WTC11 (cell line): Measurements from ENCODE around the gene WDR7. TPM values are rescaled to one million over a fixed set of nuclear protein-coding genes. Genes with fewer than 3 reads are reported as not detected.

ENCODE experiments used
- ATAC-seq: fragments of 200-7000 bp; cut with Tn5 transposase; 2 replicates; pipeline ENCODE4 v1.10.0; 2021; ENCODE audit warnings: mild to moderate bottlenecking, moderate library complexity
- CTCF ChIA-PET: fragments of 300-600 bp; sonication (Branson Sonifier 250); formaldehyde crosslinking; loops from one replicate; lab custom pipeline; 2021; ENCODE audit warnings: antibody characterized with exemption; lab: Charles Lee
- POLR2A ChIA-PET: fragments of 350-600 bp; sonication (Branson Sonifier 250); formaldehyde crosslinking; loops from one replicate; lab custom pipeline; 2021; ENCODE audit warnings: antibody characterized with exemption; lab: Charles Lee
- DNase-seq: peaks from one replicate; pipeline ENCODE4 v3.0.0; 2021; ENCODE audit warnings: low spot score
- H3K27ac Mint-ChIP-seq: 2 replicates; pipeline ENCODE4 v1.8.0; 2021; ENCODE audit warnings: mixed read lengths
- H3K27me3 Mint-ChIP-seq: 2 replicates; pipeline ENCODE4 v1.8.0; 2021; ENCODE audit warnings: low read depth, mild to moderate bottlenecking, moderate library complexity, mixed read lengths
- H3K36me3 Mint-ChIP-seq: 2 replicates; pipeline ENCODE4 v1.8.0; 2021; ENCODE audit warnings: mixed read lengths
- H3K4me1 Mint-ChIP-seq: 2 replicates; pipeline ENCODE4 v1.8.0; 2022; ENCODE audit warnings: mixed read lengths
- H3K4me3 Mint-ChIP-seq: 2 replicates; pipeline ENCODE4 v1.8.0; 2021; ENCODE audit warnings: mild to moderate bottlenecking, moderate library complexity, mixed read lengths
- H3K9me3 Mint-ChIP-seq: 2 replicates; pipeline ENCODE4 v1.8.0; 2021; ENCODE audit warnings: mixed read lengths
- ATF1 ChIP-seq: sonication (generic); formaldehyde crosslinking; IDR thresholded peaks from 2 replicates; pipeline ENCODE4 v1.8.1; 2023; ENCODE audit warnings: mild to moderate bottlenecking, moderate library complexity, missing genetic modification reagents
- EMX1 ChIP-seq: fragments of 250-450 bp; sonication (Bioruptor Pico); IDR thresholded peaks from 2 replicates; pipeline ENCODE4 v1.8.0; 2021; ENCODE audit warnings: mild to moderate bottlenecking
- FOXJ3 ChIP-seq: sonication (generic); formaldehyde crosslinking; IDR thresholded peaks from 2 replicates; pipeline ENCODE4 v1.9.0; 2021; ENCODE audit warnings: missing genetic modification reagents, mild to moderate bottlenecking, borderline replicate concordance
- FOXP1 ChIP-seq: sonication (generic); formaldehyde crosslinking; IDR thresholded peaks from 2 replicates; pipeline ENCODE4 v1.8.0; 2022; ENCODE audit warnings: missing genetic modification reagents, mild to moderate bottlenecking, moderate library complexity, borderline replicate concordance
- HMGA2 ChIP-seq: fragments of 250-450 bp; sonication (Bioruptor Pico); IDR thresholded peaks from 2 replicates; pipeline ENCODE4 v1.4.0; 2021; ENCODE audit warnings: mild to moderate bottlenecking, moderate library complexity
- NFATC4 ChIP-seq: fragments of 250-450 bp; sonication (Bioruptor Pico); IDR thresholded peaks from 2 replicates; pipeline ENCODE4 v1.9.0; 2021; ENCODE audit warnings: mild to moderate bottlenecking
- RORB ChIP-seq: fragments of 250-450 bp; sonication (Bioruptor Pico); IDR thresholded peaks from 2 replicates; pipeline ENCODE4 v1.9.0; 2021; ENCODE audit warnings: mild to moderate bottlenecking
- TEAD4 ChIP-seq: sonication (generic); formaldehyde crosslinking; IDR thresholded peaks from 2 replicates; pipeline ENCODE4 v1.8.0; 2022; ENCODE audit warnings: mild to moderate bottlenecking, missing genetic modification reagents
- ZBTB21 ChIP-seq: sonication (generic); formaldehyde crosslinking; IDR thresholded peaks from 2 replicates; pipeline ENCODE4 v1.8.1; 2023; ENCODE audit warnings: mild to moderate bottlenecking, missing genetic modification reagents, borderline replicate concordance
- ZNF138 ChIP-seq: sonication (generic); formaldehyde crosslinking; conservative IDR thresholded peaks from 2 replicates; pipeline ENCODE4 v1.8.1; 2022; ENCODE audit warnings: mild to moderate bottlenecking, moderate library complexity, missing genetic modification reagents
- ZNF416 ChIP-seq: fragments of 250-450 bp; sonication (Bioruptor Pico); IDR thresholded peaks from 2 replicates; pipeline ENCODE4 v1.9.0; 2021; ENCODE audit warnings: mild to moderate bottlenecking, inconsistent platforms
- total RNA-seq: library from RNA; stranded (reverse); gene quantifications from 3 replicates; pipeline ENCODE4 v1.2.3, GENCODE V29; 2021
- TF ChIP-seq, protein P1 (sequence below): sonication (generic); formaldehyde crosslinking; IDR thresholded peaks from 2 replicates; pipeline ENCODE4 v1.8.0; 2023; ENCODE audit warnings: missing genetic modification reagents, mild to moderate bottlenecking, borderline replicate concordance
- TF ChIP-seq, protein P2 (sequence below): fragments of 250-450 bp; sonication (Bioruptor Pico); IDR thresholded peaks from 2 replicates; pipeline ENCODE4 v1.8.0; 2021; ENCODE audit warnings: mild to moderate bottlenecking
- TF ChIP-seq, protein P3 (sequence below): sonication (generic); formaldehyde crosslinking; IDR thresholded peaks from 2 replicates; pipeline ENCODE4 v1.8.1; 2022; ENCODE audit warnings: low read depth, mild to moderate bottlenecking, moderate library complexity, missing genetic modification reagents, borderline replicate concordance
- TF ChIP-seq, protein P4 (sequence below): sonication (generic); formaldehyde crosslinking; IDR thresholded peaks from 2 replicates; pipeline ENCODE4 v1.8.1; 2023; ENCODE audit warnings: mild to moderate bottlenecking, missing genetic modification reagents, moderate library complexity
- TF ChIP-seq, protein P5 (sequence below): sonication (generic); formaldehyde crosslinking; IDR thresholded peaks from 2 replicates; pipeline ENCODE4 v1.8.1; 2023; ENCODE audit warnings: mild to moderate bottlenecking, moderate library complexity, missing genetic modification reagents
- TF ChIP-seq, protein P6 (sequence below): sonication (generic); formaldehyde crosslinking; conservative IDR thresholded peaks from 2 replicates; pipeline ENCODE4 v1.8.1; 2023; ENCODE audit warnings: mild to moderate bottlenecking, low read depth, missing genetic modification reagents, moderate library complexity
- TF ChIP-seq, protein P7 (sequence below): sonication (generic); formaldehyde crosslinking; IDR thresholded peaks from 2 replicates; pipeline ENCODE4 v1.8.0; 2022; ENCODE audit warnings: mild to moderate bottlenecking, missing genetic modification reagents
- TF ChIP-seq, protein P8 (sequence below): sonication (generic); formaldehyde crosslinking; IDR thresholded peaks from 2 replicates; pipeline ENCODE4 v1.8.0; 2022; ENCODE audit warnings: mild to moderate bottlenecking, missing genetic modification reagents
- TF ChIP-seq, protein P9 (sequence below): sonication (generic); formaldehyde crosslinking; IDR thresholded peaks from 2 replicates; pipeline ENCODE4 v1.8.1; 2022; ENCODE audit warnings: mild to moderate bottlenecking, missing genetic modification reagents, moderate library complexity, borderline replicate concordance
- TF ChIP-seq, protein P10 (sequence below): fragments of 250-450 bp; sonication (Bioruptor Pico); IDR thresholded peaks from 2 replicates; pipeline ENCODE4 v1.9.0; 2021; ENCODE audit warnings: mild to moderate bottlenecking

The WDR7 gene
- total RNA-seq, 1 experiment from 2014 or later = 12.2 TPM

DNA sequence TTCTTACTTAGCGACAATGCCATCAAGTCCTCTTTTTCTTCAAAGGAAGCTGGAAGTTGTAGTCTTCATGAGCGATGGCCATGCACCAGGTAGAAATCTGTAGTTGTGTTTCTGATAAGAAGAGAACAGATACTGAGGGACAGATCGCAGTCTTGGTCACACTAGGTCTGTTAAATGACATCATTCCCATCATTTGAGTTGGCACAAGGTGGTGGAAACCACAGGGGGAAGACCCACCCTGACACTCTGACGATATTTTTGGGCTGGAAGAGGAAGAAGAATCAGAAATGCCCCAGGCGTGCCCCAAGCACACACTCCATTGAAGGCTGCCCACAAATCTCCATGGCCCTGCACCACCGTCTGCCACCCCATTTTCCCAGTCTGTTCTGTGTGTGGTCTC, 406.7 kb downstream of the WDR7 start (continued):
- TF ChIP-seq, protein P1, sequence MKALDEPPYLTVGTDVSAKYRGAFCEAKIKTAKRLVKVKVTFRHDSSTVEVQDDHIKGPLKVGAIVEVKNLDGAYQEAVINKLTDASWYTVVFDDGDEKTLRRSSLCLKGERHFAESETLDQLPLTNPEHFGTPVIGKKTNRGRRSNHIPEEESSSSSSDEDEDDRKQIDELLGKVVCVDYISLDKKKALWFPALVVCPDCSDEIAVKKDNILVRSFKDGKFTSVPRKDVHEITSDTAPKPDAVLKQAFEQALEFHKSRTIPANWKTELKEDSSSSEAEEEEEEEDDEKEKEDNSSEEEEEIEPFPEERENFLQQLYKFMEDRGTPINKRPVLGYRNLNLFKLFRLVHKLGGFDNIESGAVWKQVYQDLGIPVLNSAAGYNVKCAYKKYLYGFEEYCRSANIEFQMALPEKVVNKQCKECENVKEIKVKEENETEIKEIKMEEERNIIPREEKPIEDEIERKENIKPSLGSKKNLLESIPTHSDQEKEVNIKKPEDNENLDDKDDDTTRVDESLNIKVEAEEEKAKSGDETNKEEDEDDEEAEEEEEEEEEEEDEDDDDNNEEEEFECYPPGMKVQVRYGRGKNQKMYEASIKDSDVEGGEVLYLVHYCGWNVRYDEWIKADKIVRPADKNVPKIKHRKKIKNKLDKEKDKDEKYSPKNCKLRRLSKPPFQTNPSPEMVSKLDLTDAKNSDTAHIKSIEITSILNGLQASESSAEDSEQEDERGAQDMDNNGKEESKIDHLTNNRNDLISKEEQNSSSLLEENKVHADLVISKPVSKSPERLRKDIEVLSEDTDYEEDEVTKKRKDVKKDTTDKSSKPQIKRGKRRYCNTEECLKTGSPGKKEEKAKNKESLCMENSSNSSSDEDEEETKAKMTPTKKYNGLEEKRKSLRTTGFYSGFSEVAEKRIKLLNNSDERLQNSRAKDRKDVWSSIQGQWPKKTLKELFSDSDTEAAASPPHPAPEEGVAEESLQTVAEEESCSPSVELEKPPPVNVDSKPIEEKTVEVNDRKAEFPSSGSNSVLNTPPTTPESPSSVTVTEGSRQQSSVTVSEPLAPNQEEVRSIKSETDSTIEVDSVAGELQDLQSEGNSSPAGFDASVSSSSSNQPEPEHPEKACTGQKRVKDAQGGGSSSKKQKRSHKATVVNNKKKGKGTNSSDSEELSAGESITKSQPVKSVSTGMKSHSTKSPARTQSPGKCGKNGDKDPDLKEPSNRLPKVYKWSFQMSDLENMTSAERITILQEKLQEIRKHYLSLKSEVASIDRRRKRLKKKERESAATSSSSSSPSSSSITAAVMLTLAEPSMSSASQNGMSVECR (CRISPR knock-in tag) = no peak
- TF ChIP-seq, protein P2, sequence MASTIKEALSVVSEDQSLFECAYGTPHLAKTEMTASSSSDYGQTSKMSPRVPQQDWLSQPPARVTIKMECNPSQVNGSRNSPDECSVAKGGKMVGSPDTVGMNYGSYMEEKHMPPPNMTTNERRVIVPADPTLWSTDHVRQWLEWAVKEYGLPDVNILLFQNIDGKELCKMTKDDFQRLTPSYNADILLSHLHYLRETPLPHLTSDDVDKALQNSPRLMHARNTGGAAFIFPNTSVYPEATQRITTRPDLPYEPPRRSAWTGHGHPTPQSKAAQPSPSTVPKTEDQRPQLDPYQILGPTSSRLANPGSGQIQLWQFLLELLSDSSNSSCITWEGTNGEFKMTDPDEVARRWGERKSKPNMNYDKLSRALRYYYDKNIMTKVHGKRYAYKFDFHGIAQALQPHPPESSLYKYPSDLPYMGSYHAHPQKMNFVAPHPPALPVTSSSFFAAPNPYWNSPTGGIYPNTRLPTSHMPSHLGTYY (CRISPR knock-in tag) = no peak
- TF ChIP-seq, protein P3, sequence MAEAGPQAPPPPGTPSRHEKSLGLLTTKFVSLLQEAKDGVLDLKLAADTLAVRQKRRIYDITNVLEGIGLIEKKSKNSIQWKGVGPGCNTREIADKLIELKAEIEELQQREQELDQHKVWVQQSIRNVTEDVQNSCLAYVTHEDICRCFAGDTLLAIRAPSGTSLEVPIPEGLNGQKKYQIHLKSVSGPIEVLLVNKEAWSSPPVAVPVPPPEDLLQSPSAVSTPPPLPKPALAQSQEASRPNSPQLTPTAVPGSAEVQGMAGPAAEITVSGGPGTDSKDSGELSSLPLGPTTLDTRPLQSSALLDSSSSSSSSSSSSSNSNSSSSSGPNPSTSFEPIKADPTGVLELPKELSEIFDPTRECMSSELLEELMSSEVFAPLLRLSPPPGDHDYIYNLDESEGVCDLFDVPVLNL (CRISPR knock-in tag) = no peak
- TF ChIP-seq NFATC4 (CRISPR knock-in tag) (no peak), ZNF138 (CRISPR knock-in tag) (no peak), ZNF416 (CRISPR knock-in tag) (no peak), TEAD4 (no peak)
- TF ChIP-seq, protein P4, sequence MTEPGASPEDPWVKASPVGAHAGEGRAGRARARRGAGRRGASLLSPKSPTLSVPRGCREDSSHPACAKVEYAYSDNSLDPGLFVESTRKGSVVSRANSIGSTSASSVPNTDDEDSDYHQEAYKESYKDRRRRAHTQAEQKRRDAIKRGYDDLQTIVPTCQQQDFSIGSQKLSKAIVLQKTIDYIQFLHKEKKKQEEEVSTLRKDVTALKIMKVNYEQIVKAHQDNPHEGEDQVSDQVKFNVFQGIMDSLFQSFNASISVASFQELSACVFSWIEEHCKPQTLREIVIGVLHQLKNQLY (CRISPR knock-in tag) = no peak
- TF ChIP-seq, protein P5, sequence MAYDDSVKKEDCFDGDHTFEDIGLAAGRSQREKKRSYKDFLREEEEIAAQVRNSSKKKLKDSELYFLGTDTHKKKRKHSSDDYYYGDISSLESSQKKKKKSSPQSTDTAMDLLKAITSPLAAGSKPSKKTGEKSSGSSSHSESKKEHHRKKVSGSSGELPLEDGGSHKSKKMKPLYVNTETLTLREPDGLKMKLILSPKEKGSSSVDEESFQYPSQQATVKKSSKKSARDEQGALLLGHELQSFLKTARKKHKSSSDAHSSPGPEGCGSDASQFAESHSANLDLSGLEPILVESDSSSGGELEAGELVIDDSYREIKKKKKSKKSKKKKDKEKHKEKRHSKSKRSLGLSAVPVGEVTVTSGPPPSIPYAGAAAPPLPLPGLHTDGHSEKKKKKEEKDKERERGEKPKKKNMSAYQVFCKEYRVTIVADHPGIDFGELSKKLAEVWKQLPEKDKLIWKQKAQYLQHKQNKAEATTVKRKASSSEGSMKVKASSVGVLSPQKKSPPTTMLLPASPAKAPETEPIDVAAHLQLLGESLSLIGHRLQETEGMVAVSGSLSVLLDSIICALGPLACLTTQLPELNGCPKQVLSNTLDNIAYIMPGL (CRISPR knock-in tag) = no peak
- TF ChIP-seq, protein P6, sequence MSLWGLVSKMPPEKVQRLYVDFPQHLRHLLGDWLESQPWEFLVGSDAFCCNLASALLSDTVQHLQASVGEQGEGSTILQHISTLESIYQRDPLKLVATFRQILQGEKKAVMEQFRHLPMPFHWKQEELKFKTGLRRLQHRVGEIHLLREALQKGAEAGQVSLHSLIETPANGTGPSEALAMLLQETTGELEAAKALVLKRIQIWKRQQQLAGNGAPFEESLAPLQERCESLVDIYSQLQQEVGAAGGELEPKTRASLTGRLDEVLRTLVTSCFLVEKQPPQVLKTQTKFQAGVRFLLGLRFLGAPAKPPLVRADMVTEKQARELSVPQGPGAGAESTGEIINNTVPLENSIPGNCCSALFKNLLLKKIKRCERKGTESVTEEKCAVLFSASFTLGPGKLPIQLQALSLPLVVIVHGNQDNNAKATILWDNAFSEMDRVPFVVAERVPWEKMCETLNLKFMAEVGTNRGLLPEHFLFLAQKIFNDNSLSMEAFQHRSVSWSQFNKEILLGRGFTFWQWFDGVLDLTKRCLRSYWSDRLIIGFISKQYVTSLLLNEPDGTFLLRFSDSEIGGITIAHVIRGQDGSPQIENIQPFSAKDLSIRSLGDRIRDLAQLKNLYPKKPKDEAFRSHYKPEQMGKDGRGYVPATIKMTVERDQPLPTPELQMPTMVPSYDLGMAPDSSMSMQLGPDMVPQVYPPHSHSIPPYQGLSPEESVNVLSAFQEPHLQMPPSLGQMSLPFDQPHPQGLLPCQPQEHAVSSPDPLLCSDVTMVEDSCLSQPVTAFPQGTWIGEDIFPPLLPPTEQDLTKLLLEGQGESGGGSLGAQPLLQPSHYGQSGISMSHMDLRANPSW = no peak
- TF ChIP-seq, all 79 proteins: peak for 0

DNA sequence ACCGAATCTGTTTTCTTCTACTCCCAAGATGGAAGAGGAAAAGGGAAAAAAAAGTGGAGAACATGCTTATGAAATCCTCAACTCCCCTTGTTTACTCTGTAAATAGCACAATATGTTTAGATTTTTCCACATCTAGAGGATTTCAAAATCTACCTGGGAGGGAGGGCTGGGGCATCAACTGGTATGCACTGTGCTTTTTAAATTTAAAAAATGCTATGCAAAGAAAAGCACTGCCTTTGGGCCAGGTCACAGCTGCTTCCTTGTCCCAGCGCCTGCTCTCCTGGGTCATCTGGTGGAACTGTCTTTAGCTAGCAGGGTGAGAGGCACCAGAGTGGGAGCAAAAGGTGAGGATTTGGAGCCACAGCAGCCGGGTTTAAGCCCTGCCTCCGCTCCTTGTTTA, 407.6 kb downstream of the WDR7 start:
- Mint-ChIP-seq H3K27me3 (0 out of 2 replicates have a peak, but pooled peaks cover 3% of the 10 kb centered on the region), H3K27ac (no peak overlapping the region), H3K9me3 (peaks cover 33% of the 10 kb centered on the region), H3K4me1 (peaks cover 12% of the 10 kb centered on the region), H3K4me3 (no peak overlapping the region), H3K36me3 (peaks cover 44% of the 10 kb centered on the region)
- POLR2A ChIA-PET = no interaction called here
- ATAC-seq (no peak), DNase-seq (no peak)
- CTCF ChIA-PET = no interaction called here
- TF ChIP-seq, protein P7, sequence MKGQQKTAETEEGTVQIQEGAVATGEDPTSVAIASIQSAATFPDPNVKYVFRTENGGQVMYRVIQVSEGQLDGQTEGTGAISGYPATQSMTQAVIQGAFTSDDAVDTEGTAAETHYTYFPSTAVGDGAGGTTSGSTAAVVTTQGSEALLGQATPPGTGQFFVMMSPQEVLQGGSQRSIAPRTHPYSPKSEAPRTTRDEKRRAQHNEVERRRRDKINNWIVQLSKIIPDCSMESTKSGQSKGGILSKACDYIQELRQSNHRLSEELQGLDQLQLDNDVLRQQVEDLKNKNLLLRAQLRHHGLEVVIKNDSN (CRISPR knock-in tag) = no peak
- TF ChIP-seq FOXJ3 (CRISPR knock-in tag) = no peak
- TF ChIP-seq, protein P8, sequence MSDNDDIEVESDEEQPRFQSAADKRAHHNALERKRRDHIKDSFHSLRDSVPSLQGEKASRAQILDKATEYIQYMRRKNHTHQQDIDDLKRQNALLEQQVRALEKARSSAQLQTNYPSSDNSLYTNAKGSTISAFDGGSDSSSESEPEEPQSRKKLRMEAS (CRISPR knock-in tag) = no peak
- no peak for TF ChIP-seq ATF1
- no peak for TF ChIP-seq EMX1 (CRISPR knock-in tag)
- TF ChIP-seq ZBTB21 (CRISPR knock-in tag) = no peak
- TF ChIP-seq NFATC4 (CRISPR knock-in tag) = no peak
- TF ChIP-seq HMGA2 (CRISPR knock-in tag) = no peak
- no peak for TF ChIP-seq FOXP1 (CRISPR knock-in tag)
- TF ChIP-seq, protein P9, sequence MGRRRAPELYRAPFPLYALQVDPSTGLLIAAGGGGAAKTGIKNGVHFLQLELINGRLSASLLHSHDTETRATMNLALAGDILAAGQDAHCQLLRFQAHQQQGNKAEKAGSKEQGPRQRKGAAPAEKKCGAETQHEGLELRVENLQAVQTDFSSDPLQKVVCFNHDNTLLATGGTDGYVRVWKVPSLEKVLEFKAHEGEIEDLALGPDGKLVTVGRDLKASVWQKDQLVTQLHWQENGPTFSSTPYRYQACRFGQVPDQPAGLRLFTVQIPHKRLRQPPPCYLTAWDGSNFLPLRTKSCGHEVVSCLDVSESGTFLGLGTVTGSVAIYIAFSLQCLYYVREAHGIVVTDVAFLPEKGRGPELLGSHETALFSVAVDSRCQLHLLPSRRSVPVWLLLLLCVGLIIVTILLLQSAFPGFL (CRISPR knock-in tag) = no peak
- TF ChIP-seq RORB (CRISPR knock-in tag) = no peak
- TF ChIP-seq, protein P10, sequence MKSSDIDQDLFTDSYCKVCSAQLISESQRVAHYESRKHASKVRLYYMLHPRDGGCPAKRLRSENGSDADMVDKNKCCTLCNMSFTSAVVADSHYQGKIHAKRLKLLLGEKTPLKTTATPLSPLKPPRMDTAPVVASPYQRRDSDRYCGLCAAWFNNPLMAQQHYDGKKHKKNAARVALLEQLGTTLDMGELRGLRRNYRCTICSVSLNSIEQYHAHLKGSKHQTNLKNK (CRISPR knock-in tag) = no peak
